Common myeloid progenitor, CD34-positive (primary cell): ENCODE results near the gene RUBCNL.

Experiments used
- CTCF ChIA-PET: fragments of 350-600 bp; sonication (Branson Sonifier 250); formaldehyde crosslinking; loops from one replicate; lab custom pipeline; 2021; ENCODE audit warnings: antibody characterized with exemption; lab: Charles Lee
- POLR2A ChIA-PET: fragments of 350-600 bp; sonication (Branson Sonifier 250); formaldehyde crosslinking; loops from one replicate; lab custom pipeline; 2021; ENCODE audit warnings: antibody characterized with exemption; lab: Charles Lee
- DNase-seq, 3 donors: peaks; one replicate each; pipeline versions ENCODE4 v3.0.0 to v3.0.0-alpha.2; 2013
- H3K27ac ChIP-seq, 2 experiments: 1 replicate in 1 of 2; 2 replicates in 1 of 2; pipeline ENCODE4 v1.7.0; 2013; ENCODE audit warnings: inconsistent platforms in 2 of 2, low read length in 2 of 2, mild to moderate bottlenecking in 2 of 2, low read depth in 1 of 2, moderate library complexity in 1 of 2; ENCODE audit not compliant: severe bottlenecking in 2 of 2, insufficient read depth in 1 of 2, poor library complexity in 1 of 2
- H3K27me3 ChIP-seq, 5 experiments: replicated peaks in 2 of 5; 1 replicate in 3 of 5; 2 replicates in 2 of 5; pipeline versions ENCODE4 v1.6.1 to v1.7.0; 2013; ENCODE audit warnings: low read length in 4 of 5, mild to moderate bottlenecking in 2 of 5, moderate library complexity in 2 of 5, inconsistent platforms in 1 of 5; ENCODE audit not compliant: insufficient read depth in 5 of 5, control insufficient read depth in 4 of 5
- H3K36me3 ChIP-seq, 4 experiments: 1 replicate in 2 of 4; 2 replicates in 2 of 4; pipeline versions ENCODE4 v1.6.1 to v1.7.0; 2013; ENCODE audit warnings: low read length in 3 of 4, control low read depth in 1 of 4, mild to moderate bottlenecking in 1 of 4; ENCODE audit not compliant: control insufficient read depth in 4 of 4, insufficient read depth in 4 of 4
- H3K4me1 ChIP-seq, 4 experiments: 1 replicate in 3 of 4; 2 replicates in 1 of 4; pipeline versions ENCODE4 v1.6.1 to v1.7.1; 2013; ENCODE audit warnings: low read length in 3 of 4, mild to moderate bottlenecking in 3 of 4, control low read depth in 1 of 4, inconsistent platforms in 1 of 4, moderate library complexity in 1 of 4; ENCODE audit not compliant: control insufficient read depth in 4 of 4, insufficient read depth in 4 of 4; ENCODE audit errors: control extremely low read depth in 1 of 4
- H3K4me3 ChIP-seq, 7 experiments: 1 replicate in 4 of 7; 2 replicates in 3 of 7; pipeline versions ENCODE4 v1.5.1 to v1.7.0; 2013; ENCODE audit warnings: mild to moderate bottlenecking in 7 of 7, low read length in 6 of 7, moderate library complexity in 6 of 7, inconsistent platforms in 2 of 7, low read depth in 2 of 7, control low read depth in 1 of 7; ENCODE audit not compliant: insufficient read depth in 4 of 7, control insufficient read depth in 1 of 7; ENCODE audit errors: extremely low read depth in 1 of 7
- H3K9me3 ChIP-seq, 5 experiments: 1 replicate in 4 of 5; 2 replicates in 1 of 5; pipeline versions ENCODE4 v1.6.1 to v1.7.1; 2013; ENCODE audit warnings: low read length in 4 of 5, mild to moderate bottlenecking in 2 of 5, inconsistent platforms in 1 of 5, low read depth in 1 of 5, moderate library complexity in 1 of 5; ENCODE audit not compliant: control insufficient read depth in 4 of 5, insufficient read depth in 2 of 5; ENCODE audit errors: control extremely low read depth in 1 of 5
- WGBS: methylation state at CpG from one replicate; pipeline ENCODE4 v1.1.5; 2013; ENCODE audit not compliant: insufficient coverage; 5-methylcytosine and 5-hydroxymethylcytosine counted together

The RUBCNL gene

GRCh38 chr13:46343279-46343994 is 43.6 kb downstream of the RUBCNL start:
- 96% methylated on average over 15 of the region's 16 CpGs for WGBS
- peak in 1 of 3 donors; percentile 27 for DNase-seq
- Histone ChIP-seq H3K9me3 (no peaks in the 10 kb centered on the region), H3K4me3 (no peak overlapping the region), H3K36me3 (no peaks in the 10 kb centered on the region), H3K27ac (no peak overlapping the region), H3K4me1 (peaks cover 10 to 32% (median 27%) of the 10 kb centered on the region in 4 experiments), H3K27me3 (no peaks in the 10 kb centered on the region)
- POLR2A ChIA-PET: no interaction called here
- CTCF ChIA-PET: no interaction called here

GRCh38 chr13:46342538-46342937 is 44.5 kb downstream of the RUBCNL start:
- DNase-seq: no peak
- Histone ChIP-seq H3K36me3 (no peaks in the 10 kb centered on the region), H3K4me1 (peaks cover 10 to 40% (median 31%) of the 10 kb centered on the region in 4 experiments), H3K27me3 (no peaks in the 10 kb centered on the region), H3K27ac (no peak overlapping the region), H3K4me3 (no peak overlapping the region), H3K9me3 (no peaks in the 10 kb centered on the region)
- CTCF ChIA-PET: no interaction called here
- WGBS: 33% methylated on average over 1 of the region's 3 CpGs
- POLR2A ChIA-PET: no interaction called here

- H3K27me3 ChIP-seq: no peaks in the 10 kb centered on the region
- no peak overlapping the region for H3K27ac ChIP-seq
- H3K9me3 ChIP-seq: peaks cover 0 to 5% (median 0%) of the 10 kb centered on the region in 5 experiments
- peaks cover 10 to 40% (median 31%) of the 10 kb centered on the region in 4 experiments for H3K4me1 ChIP-seq
- ChIA-PET CTCF (no interaction called here), POLR2A (no interaction called here)
- DNase-seq: peak; percentile 15 to 72 (median 66)
- H3K4me3 ChIP-seq: no peak overlapping the region
- H3K36me3 ChIP-seq: no peaks in the 10 kb centered on the region
- 100% methylated on average over 1 of the region's 1 CpG for WGBS
These were observed 45.8 kb downstream of the RUBCNL start for GRCh38 chr13:46341112-46341711.

- Histone ChIP-seq H3K36me3 (no peaks in the 10 kb centered on the region), H3K27ac (no peak overlapping the region), H3K4me1 (peaks cover 10 to 40% (median 31%) of the 10 kb centered on the region in 4 experiments), H3K27me3 (no peaks in the 10 kb centered on the region), H3K9me3 (peaks cover 0 to 5% (median 0%) of the 10 kb centered on the region in 5 experiments), H3K4me3 (no peak overlapping the region)
- DNase-seq: no peak
- ChIA-PET CTCF (no interaction called here), POLR2A (no interaction called here)
- 100% methylated on average over 2 of the region's 3 CpGs for WGBS
These were observed 46.4 kb downstream of the RUBCNL start for GRCh38 chr13:46340631-46341111.

- Histone ChIP-seq H3K27ac (no peak overlapping the region), H3K36me3 (no peaks in the 10 kb centered on the region), H3K4me1 (peaks cover 10 to 42% (median 31%) of the 10 kb centered on the region in 4 experiments), H3K4me3 (no peak overlapping the region), H3K27me3 (no peaks in the 10 kb centered on the region), H3K9me3 (peaks cover 0 to 5% (median 0%) of the 10 kb centered on the region in 5 experiments)
- POLR2A ChIA-PET: no interaction called here
- 100% methylated on average over 1 of the region's 1 CpG for WGBS
- CTCF ChIA-PET: no interaction called here
- no peak for DNase-seq
These were observed 47.0 kb downstream of the RUBCNL start for GRCh38 chr13:46340011-46340410.

- Histone ChIP-seq H3K36me3 (no peaks in the 10 kb centered on the region), H3K27me3 (no peaks in the 10 kb centered on the region), H3K27ac (no peak overlapping the region), H3K4me3 (peak overlapping the region in 2 of 7 experiments; percentile 14 to 46), H3K9me3 (peaks cover 0 to 5% (median 0%) of the 10 kb centered on the region in 5 experiments), H3K4me1 (peaks cover 10 to 46% (median 33%) of the 10 kb centered on the region in 4 experiments)
- 13% methylated on average over 8 of the region's 10 CpGs for WGBS
- POLR2A ChIA-PET: interaction anchor here (0.7 kb wide), 1 partner anchor 342 kb away, joined by 3 read pairs; no protein-coding TSS in a partner anchor
- CTCF ChIA-PET: interaction anchor here (0.9 kb wide), 1 partner anchor 32 kb away, joined by 3 read pairs; no protein-coding TSS in a partner anchor
- DNase-seq: peak; percentile 69 to 90 (median 89)
These were observed 47.9 kb downstream of the RUBCNL start for GRCh38 chr13:46339035-46339666.
